ENCODE measurements around the gene SPEG. TPM values are rescaled to one million over a fixed set of nuclear protein-coding genes. Genes with fewer than 3 reads are reported as not detected.
A peak's percentile ranks its signal among the peaks of the same experiment; 100 is the strongest.

Gene SPEG
- total RNA-seq, 2 experiments from 2014 or later: 15.3 to 17.7 TPM

DNA sequence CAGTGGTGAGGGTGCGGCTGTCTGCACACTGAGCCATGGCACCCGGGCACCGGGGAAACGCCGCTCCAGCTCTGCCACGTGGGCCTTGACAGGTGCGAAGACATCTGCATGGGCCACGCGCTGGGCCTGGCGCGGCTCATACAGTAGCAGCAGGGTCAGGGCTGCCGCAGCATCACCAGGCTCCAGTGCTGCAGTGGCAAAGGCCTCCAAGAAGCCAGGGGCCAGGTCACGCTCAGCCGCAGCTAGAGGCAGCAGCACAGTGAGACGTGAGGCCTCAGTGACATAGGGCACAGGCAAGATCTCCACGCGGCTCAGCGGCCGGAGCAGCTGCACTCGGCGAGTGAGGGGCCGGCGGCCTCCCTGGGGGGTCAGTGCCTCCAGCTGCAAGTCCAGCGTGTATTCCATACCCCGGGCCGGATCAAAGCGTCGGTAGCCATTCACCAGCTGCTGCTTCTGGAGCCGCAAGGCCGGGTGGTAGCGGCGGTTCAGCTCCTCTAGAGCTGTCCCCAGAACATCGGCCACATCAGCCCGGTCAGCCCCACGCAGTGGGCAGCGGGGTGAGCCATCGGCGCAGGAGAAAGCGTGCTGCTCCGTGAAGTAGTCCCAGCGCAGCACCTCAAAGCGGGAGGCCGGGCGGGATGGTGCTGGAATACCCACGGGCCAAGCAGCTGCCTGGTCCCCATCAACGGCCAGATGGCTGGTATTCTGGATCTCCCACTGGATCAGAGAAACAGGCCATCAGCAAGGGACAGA lies 105.5 kb downstream of the SPEG start:
- POLR2A ChIA-PET: no interaction called here
- intact Hi-C loops (cut with DNase I, micrococcal nuclease): loop anchor here in 1 of 2 experiments (2.0 to 10.0 kb wide), 7 partner anchors 21 to 975 kb away; partner anchors contain the start of genes CNOT9, DNPEP, USP37 and ZFAND2B

DNA sequence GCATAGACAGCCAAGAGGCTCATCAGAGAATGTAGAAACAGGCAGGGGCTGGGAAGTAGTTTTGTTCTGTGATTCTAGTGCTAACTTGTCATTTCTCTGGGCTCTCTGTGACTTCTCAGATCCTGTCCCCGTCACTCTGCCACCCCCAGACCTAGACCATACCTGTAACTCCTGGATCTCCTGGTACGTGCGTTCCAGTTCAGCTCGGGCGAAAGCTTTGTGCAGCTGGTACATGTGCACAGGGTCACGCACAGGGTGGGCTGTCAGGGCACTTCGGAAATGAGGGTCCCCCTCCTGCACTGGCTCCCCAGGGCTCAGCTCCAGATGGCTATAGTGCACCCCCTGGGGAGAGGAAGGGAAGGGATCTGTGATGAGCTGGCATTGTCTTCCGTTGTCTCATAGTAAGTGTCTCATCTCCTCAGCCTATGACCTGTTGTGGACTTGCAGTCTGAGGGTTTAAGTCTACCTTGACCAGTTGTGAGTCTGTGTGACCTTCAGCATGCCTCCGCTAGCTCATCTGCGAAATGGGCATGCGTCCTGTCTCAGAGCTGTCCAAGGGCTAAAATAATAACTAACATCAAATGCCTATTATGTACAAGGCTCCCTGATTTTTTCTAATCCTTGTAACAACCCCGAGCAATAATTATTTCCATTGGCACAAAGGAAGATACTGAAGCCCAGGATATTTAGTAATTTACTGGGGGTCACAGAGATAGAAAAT lies 106.3 kb downstream of the SPEG start:
- POLR2A ChIA-PET: interaction anchor here (0.7 kb wide), 1 partner anchor 19 kb away, joined by 3 read pairs; no protein-coding TSS in a partner anchor
- Histone ChIP-seq H3K27me3 (ENCODE audit: control insufficient read depth in 1 of 2, insufficient read depth in 2 of 2, low read length in 2 of 2) (no peaks in the 10 kb centered on the region), H3K27ac (ENCODE audit: low read depth in 1 of 2, low read length in 2 of 2) (no peak overlapping the region), H3K36me3 (ENCODE audit: insufficient read depth, low read length) (no peaks in the 10 kb centered on the region), H3K4me1 (ENCODE audit: insufficient read depth, low read length) (peaks cover 32% of the 10 kb centered on the region), H3K4me3 (ENCODE audit: low read length) (no peak overlapping the region), H3K9me3 (ENCODE audit: control insufficient read depth in 1 of 2, insufficient read depth in 1 of 2, low read length in 2 of 2) (no peaks in the 10 kb centered on the region)
- intact Hi-C loops (cut with DNase I, micrococcal nuclease): loop anchor here (1.0 to 10.0 kb wide), 10 partner anchors 11 to 976 kb away; partner anchors contain the start of genes CNOT9 (in 1 of the 2), DNPEP (in 1 of the 2), USP37 (in 1 of the 2) and ZFAND2B (in 1 of the 2)
- Mint-ChIP-seq H3K4me1 (ENCODE audit: low read depth) (peaks cover 22% of the 10 kb centered on the region), H3K27ac (no peak overlapping the region), H3K36me3 (ENCODE audit: low read depth) (peaks cover 6% of the 10 kb centered on the region), H3K27me3 (peaks cover 3% of the 10 kb centered on the region), H3K9me3 (no peaks in the 10 kb centered on the region), H3K4me3 (peak overlapping the region; percentile 86)
- TF ChIP-seq, protein P1, sequence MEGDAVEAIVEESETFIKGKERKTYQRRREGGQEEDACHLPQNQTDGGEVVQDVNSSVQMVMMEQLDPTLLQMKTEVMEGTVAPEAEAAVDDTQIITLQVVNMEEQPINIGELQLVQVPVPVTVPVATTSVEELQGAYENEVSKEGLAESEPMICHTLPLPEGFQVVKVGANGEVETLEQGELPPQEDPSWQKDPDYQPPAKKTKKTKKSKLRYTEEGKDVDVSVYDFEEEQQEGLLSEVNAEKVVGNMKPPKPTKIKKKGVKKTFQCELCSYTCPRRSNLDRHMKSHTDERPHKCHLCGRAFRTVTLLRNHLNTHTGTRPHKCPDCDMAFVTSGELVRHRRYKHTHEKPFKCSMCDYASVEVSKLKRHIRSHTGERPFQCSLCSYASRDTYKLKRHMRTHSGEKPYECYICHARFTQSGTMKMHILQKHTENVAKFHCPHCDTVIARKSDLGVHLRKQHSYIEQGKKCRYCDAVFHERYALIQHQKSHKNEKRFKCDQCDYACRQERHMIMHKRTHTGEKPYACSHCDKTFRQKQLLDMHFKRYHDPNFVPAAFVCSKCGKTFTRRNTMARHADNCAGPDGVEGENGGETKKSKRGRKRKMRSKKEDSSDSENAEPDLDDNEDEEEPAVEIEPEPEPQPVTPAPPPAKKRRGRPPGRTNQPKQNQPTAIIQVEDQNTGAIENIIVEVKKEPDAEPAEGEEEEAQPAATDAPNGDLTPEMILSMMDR (IDR thresholded peaks at IDR 0.05): no peak
- CTCF ChIA-PET: interaction anchor here (0.7 to 4.5 kb wide), 8 partner anchors 11 to 152 kb away, joined by 3 to 27 read pairs (median 3); no protein-coding TSS in a partner anchor
- ATAC-seq (ENCODE audit: poor library complexity): no peak
- no peak for DNase-seq

More for the DNA sequence above, 105.5 kb downstream of the SPEG start:
- H3K36me3 Mint-ChIP-seq (ENCODE audit: low read depth): peaks cover 6% of the 10 kb centered on the region
- H3K4me3 Mint-ChIP-seq: peak overlapping the region; percentile 48
- H3K27ac Mint-ChIP-seq: no peak overlapping the region
- peaks cover 9% of the 10 kb centered on the region for H3K27me3 Mint-ChIP-seq
- DNase-seq: no peak
- peaks cover 32% of the 10 kb centered on the region for H3K4me1 ChIP-seq (ENCODE audit: insufficient read depth, low read length)
- no peaks in the 10 kb centered on the region for H3K9me3 Mint-ChIP-seq
- H3K36me3 ChIP-seq (ENCODE audit: insufficient read depth, low read length): no peaks in the 10 kb centered on the region
- peaks cover 22% of the 10 kb centered on the region for H3K4me1 Mint-ChIP-seq (ENCODE audit: low read depth)
- H3K27ac ChIP-seq (ENCODE audit: low read depth in 1 of 2, low read length in 2 of 2): no peak overlapping the region
- no peaks in the 10 kb centered on the region for H3K9me3 ChIP-seq (ENCODE audit: control insufficient read depth in 1 of 2, insufficient read depth in 1 of 2, low read length in 2 of 2)
- TF ChIP-seq, protein P1 (IDR thresholded peaks at IDR 0.05): no peak
- no peaks in the 10 kb centered on the region for H3K27me3 ChIP-seq (ENCODE audit: control insufficient read depth in 1 of 2, insufficient read depth in 2 of 2, low read length in 2 of 2)
- no peak overlapping the region for H3K4me3 ChIP-seq (ENCODE audit: low read length)
- no peak for ATAC-seq (ENCODE audit: poor library complexity)
- CTCF ChIA-PET: interaction anchor here (0.9 to 4.5 kb wide), 6 partner anchors 10 to 152 kb away, joined by 3 to 27 read pairs (median 3); no protein-coding TSS in a partner anchor

DNA sequence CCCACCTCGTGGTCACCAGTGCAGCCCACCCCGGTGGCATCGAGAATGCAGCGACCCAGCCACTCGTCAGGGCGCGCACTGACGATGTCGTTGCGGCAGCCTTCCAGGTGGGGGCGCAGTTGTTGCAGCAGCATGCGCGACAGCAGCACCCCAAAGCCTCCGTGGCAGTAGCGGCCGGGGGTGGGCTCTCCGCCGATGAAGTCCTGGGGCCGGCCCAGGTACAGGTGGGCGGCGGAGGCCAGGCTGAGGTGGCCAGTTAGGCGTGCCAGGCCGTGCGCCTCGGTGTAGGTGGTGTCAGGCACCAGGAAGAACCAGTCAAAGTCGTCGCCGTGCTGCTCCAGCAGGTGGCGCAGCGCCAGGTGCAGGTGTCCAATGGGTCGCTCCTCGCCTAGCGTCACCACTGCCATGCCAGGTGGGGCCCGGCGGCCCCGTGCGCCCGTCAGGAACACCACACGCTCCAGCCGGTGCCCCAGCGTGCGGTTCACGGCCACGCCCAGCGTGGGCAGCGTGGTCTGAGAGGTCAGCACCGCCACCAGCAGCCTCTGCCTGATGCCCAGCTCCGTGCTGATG lies 107.1 kb downstream of the SPEG start:
- TF ChIP-seq, protein P1 (IDR thresholded peaks at IDR 0.05): peak; percentile 100
- POLR2A ChIA-PET: interaction anchor here (0.6 to 0.7 kb wide), 2 partner anchors 19 to 1821 kb away, joined by 3 read pairs; no protein-coding TSS in a partner anchor
- peak overlapping the region; percentile 56 for H3K4me3 ChIP-seq (ENCODE audit: low read length)
- no peak overlapping the region for H3K27ac Mint-ChIP-seq
- peaks cover 6% of the 10 kb centered on the region for H3K36me3 Mint-ChIP-seq (ENCODE audit: low read depth)
- H3K27ac ChIP-seq (ENCODE audit: low read depth in 1 of 2, low read length in 2 of 2): no peak overlapping the region
- no peaks in the 10 kb centered on the region for H3K9me3 Mint-ChIP-seq
- DNase-seq (peak; percentile 73 to 93 (median 84)), ATAC-seq (ENCODE audit: poor library complexity) (peak; percentile 51)
- peaks cover 32% of the 10 kb centered on the region for H3K4me1 ChIP-seq (ENCODE audit: insufficient read depth, low read length)
- H3K9me3 ChIP-seq (ENCODE audit: control insufficient read depth in 1 of 2, insufficient read depth in 1 of 2, low read length in 2 of 2): no peaks in the 10 kb centered on the region
- no peaks in the 10 kb centered on the region for H3K27me3 Mint-ChIP-seq
- H3K4me3 Mint-ChIP-seq: peak overlapping the region; percentile 86
- no peaks in the 10 kb centered on the region for H3K36me3 ChIP-seq (ENCODE audit: insufficient read depth, low read length)
- H3K4me1 Mint-ChIP-seq (ENCODE audit: low read depth): peaks cover 22% of the 10 kb centered on the region
- no peaks in the 10 kb centered on the region for H3K27me3 ChIP-seq (ENCODE audit: control insufficient read depth in 1 of 2, insufficient read depth in 2 of 2, low read length in 2 of 2)
- CTCF ChIA-PET: interaction anchor here (0.7 to 4.5 kb wide), 10 partner anchors 10 to 138 kb away, joined by 3 to 27 read pairs (median 6); partner anchors contain the start of gene GMPPA
- intact Hi-C loops (cut with DNase I, micrococcal nuclease): loop anchor here (1.0 to 10.0 kb wide), 11 partner anchors 11 to 977 kb away; partner anchors contain the start of genes CNOT9 (in 1 of the 2), DNPEP (in 1 of the 2), STK11IP (in 1 of the 2) and USP37 (in 1 of the 2)
